PC-3 (cell line): Measurements from ENCODE around the gene BCL6B. TPM values are rescaled to one million over a fixed set of nuclear protein-coding genes. Genes with fewer than 3 reads are reported as not detected.

Experiments used
- ATAC-seq: fragments of 200-7000 bp; cut with Tn5 transposase; 2 replicates; pipeline ENCODE4 v1.9.1; 2020; ENCODE audit warnings: mild to moderate bottlenecking, moderate library complexity
- BruUV-seq: library from RNA; stranded (reverse); fragments of 400-500 nt; replicated peaks from 2 replicates; lab custom pipeline; 2021; lab: Mats Ljungman, UMichigan
- CTCF ChIA-PET: fragments of 300-600 bp; sonication (Branson Sonifier 250); formaldehyde crosslinking; loops from one replicate; lab custom pipeline; 2022; ENCODE audit warnings: antibody characterized with exemption; lab: Charles Lee
- POLR2A ChIA-PET: fragments of 300-600 bp; sonication (Branson Sonifier 250); formaldehyde crosslinking; loops from one replicate; lab custom pipeline; 2022; ENCODE audit warnings: antibody characterized with exemption; ENCODE audit not compliant: unreplicated experiment; lab: Charles Lee
- DNase-seq: peaks from one replicate; pipeline ENCODE4 v3.0.0-alpha.2; 2015
- H2AFZ ChIP-seq: fragments of 300-600 bp; sonication (generic); 2 replicates; pipeline ENCODE4 v1.6.0; 2016; ENCODE audit warnings: antibody characterized with exemption, low read length
- H3F3A ChIP-seq: fragments of 300-600 bp; sonication (generic); one replicate; pipeline ENCODE4 v1.6.0; 2017; ENCODE audit warnings: antibody characterized with exemption, low read length, control low read depth, mild to moderate bottlenecking; ENCODE audit not compliant: unreplicated experiment
- H3K27ac ChIP-seq: fragments of 300-600 bp; sonication (generic); 2 replicates; pipeline ENCODE4 v1.5.1; 2016; ENCODE audit warnings: mild to moderate bottlenecking, low read length
- H3K27me3 ChIP-seq: fragments of 300-600 bp; sonication (generic); 2 replicates; pipeline ENCODE4 v1.6.1; 2016; ENCODE audit warnings: low read length, mixed read lengths
- H3K36me3 ChIP-seq: fragments of 300-600 bp; sonication (generic); 2 replicates; pipeline ENCODE4 v1.6.1; 2016; ENCODE audit warnings: low read depth, mixed run types, low read length, mixed read lengths
- H3K4me1 ChIP-seq: fragments of 300-600 bp; sonication (generic); 2 replicates; pipeline ENCODE4 v1.5.1; 2016; ENCODE audit warnings: low read length; ENCODE audit not compliant: insufficient read depth
- H3K4me2 ChIP-seq: fragments of 300-600 bp; sonication (generic); 2 replicates; pipeline ENCODE4 v1.6.0; 2016; ENCODE audit warnings: low read length
- H3K4me3 ChIP-seq: fragments of 300-600 bp; sonication (generic); 2 replicates; pipeline ENCODE4 v1.5.1; 2016; ENCODE audit warnings: mild to moderate bottlenecking, low read length, mixed read lengths
- H3K79me2 ChIP-seq: fragments of 300-600 bp; sonication (generic); 2 replicates; pipeline ENCODE4 v1.6.1; 2017; ENCODE audit warnings: low read length, mixed read lengths
- H3K9ac ChIP-seq: fragments of 300-600 bp; sonication (generic); 2 replicates; pipeline ENCODE4 v1.6.0; 2016; ENCODE audit warnings: mild to moderate bottlenecking, low read length
- H3K9me2 ChIP-seq: fragments of 300-600 bp; sonication (generic); replicated peaks from 2 replicates; pipeline ENCODE4 v1.6.1; 2016; ENCODE audit warnings: mixed run types, low read length, mixed read lengths
- H3K9me3 ChIP-seq: fragments of 300-600 bp; sonication (generic); 2 replicates; pipeline ENCODE4 v1.6.1; 2016; ENCODE audit warnings: low read length, mixed read lengths
- H4K20me1 ChIP-seq: fragments of 300-600 bp; sonication (generic); 2 replicates; pipeline ENCODE4 v1.6.1; 2016; ENCODE audit warnings: low read length, mixed read lengths
- EZH2 ChIP-seq: fragments of 300-600 bp; sonication (generic); IDR thresholded peaks from one replicate; pipeline ENCODE4 v1.6.1; 2017; ENCODE audit warnings: antibody characterized with exemption, mild to moderate bottlenecking, low read length; ENCODE audit not compliant: unreplicated experiment
- EZH2phosphoT487 ChIP-seq: fragments of 300-600 bp; sonication (generic); IDR thresholded peaks from 2 replicates; pipeline ENCODE4 v1.6.1; 2018; ENCODE audit warnings: mild to moderate bottlenecking, antibody characterized with exemption, low read length, borderline replicate concordance
- intact Hi-C: fragments of 100-400 bp; cut with micrococcal nuclease; formaldehyde crosslinking; loops from 2 replicates; pipeline ENCODE4 v1.9.0; 2023
- total RNA-seq: library from RNA; depleted of rRNA; stranded (reverse); fragments of >200 nt; gene quantifications from 2 replicates; pipeline ENCODE4 v1.2.3, GENCODE V29; 2014
- TF ChIP-seq, protein P1 (sequence below): fragments of 300-600 bp; sonication (generic); conservative IDR thresholded peaks from 2 replicates; pipeline ENCODE4 v1.5.1; 2017; ENCODE audit warnings: antibody characterized with exemption, low read depth, mild to moderate bottlenecking, low read length

BCL6B gene
- total RNA-seq, 1 experiment from 2014 or later, result not detected

DNA sequence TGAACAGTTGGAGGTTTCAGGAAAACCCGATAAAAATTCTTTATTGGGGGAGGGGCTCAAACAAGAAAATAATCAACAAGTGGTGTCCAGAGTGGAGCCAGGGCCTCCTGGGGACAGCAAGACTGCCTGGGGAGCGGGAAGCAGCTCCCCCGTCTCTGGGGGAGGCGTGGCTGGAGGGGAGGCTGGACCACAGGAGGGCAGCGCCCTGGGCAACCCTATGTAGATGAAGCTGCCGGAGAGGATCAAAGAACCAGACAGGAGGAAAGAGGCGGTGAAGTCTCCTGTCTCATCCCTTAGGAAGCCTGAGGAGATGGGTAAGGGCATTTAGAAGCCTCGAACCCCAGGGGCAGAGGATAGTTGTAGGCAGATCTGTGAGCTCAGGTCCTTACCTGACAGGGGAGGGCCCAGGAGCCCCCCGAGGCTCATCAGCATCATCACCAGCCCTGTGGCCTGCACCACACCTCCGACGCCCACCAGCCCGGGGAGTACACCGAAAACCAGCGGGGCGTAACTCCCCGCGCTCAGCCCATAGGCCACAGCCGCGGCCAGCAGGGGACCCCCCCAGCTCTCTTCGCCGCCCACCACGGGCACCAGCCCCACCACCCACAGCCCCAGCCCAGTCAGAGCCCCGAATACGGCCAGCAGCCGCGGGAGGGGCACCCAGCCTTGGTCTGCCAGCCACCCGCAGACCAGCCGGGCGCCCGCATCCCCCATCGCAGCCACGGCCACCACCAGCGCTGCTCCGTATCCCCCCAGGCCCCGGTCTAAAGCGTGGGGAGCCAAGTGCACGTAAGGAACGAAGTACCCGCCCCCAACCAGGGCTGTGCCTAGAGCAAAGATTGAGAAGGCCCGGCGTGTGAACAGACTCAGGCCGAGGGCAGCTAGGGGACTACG, 19.0 kb downstream of the BCL6B start:
- no peak overlapping the region for H3K4me2 ChIP-seq
- H3K9me3 ChIP-seq, result no peaks in the 10 kb centered on the region
- ATAC-seq (no peak), DNase-seq (no peak)
- H3K4me1 ChIP-seq, result peaks cover 13% of the 10 kb centered on the region; the same call in 1 of the 2 replicates
- no peaks in the 10 kb centered on the region for H3K27me3 ChIP-seq
- H3K79me2 ChIP-seq, result 0 out of 2 replicates have a peak, but pooled peaks cover under 1% of the 10 kb centered on the region
- H3F3A ChIP-seq, result no peaks in the 10 kb centered on the region
- H3K27ac ChIP-seq, result no peak overlapping the region
- no peaks in the 10 kb centered on the region for H3K36me3 ChIP-seq
- ChIA-PET CTCF (no interaction called here), POLR2A (no interaction called here)
- no TSS peak for BruUV-seq
- intact Hi-C loops, result no loop called here
- no peaks in the 10 kb centered on the region for H4K20me1 ChIP-seq
- H3K4me3 ChIP-seq, result no peak overlapping the region
- no peak overlapping the region for H2AFZ ChIP-seq
- no peaks in the 10 kb centered on the region for H3K9me2 ChIP-seq
- H3K9ac ChIP-seq, result no peak overlapping the region
- TF ChIP-seq EZH2phosphoT487 (no peak), EZH2 (no peak)
- TF ChIP-seq, protein P1, sequence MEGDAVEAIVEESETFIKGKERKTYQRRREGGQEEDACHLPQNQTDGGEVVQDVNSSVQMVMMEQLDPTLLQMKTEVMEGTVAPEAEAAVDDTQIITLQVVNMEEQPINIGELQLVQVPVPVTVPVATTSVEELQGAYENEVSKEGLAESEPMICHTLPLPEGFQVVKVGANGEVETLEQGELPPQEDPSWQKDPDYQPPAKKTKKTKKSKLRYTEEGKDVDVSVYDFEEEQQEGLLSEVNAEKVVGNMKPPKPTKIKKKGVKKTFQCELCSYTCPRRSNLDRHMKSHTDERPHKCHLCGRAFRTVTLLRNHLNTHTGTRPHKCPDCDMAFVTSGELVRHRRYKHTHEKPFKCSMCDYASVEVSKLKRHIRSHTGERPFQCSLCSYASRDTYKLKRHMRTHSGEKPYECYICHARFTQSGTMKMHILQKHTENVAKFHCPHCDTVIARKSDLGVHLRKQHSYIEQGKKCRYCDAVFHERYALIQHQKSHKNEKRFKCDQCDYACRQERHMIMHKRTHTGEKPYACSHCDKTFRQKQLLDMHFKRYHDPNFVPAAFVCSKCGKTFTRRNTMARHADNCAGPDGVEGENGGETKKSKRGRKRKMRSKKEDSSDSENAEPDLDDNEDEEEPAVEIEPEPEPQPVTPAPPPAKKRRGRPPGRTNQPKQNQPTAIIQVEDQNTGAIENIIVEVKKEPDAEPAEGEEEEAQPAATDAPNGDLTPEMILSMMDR, result no peak

- POLR2A ChIA-PET, result no interaction called here
These were observed 19.8 kb downstream of the BCL6B start for GRCh38 chr17:7042501-7043181.

More at GRCh38 chr17:7042501-7043181, 19.8 kb downstream of the BCL6B start:
- no peaks in the 10 kb centered on the region for H4K20me1 ChIP-seq
- no peak overlapping the region for H3K4me3 ChIP-seq
- no peaks in the 10 kb centered on the region for H3K79me2 ChIP-seq
- DNase-seq (no peak), ATAC-seq (no peak)
- TF ChIP-seq, protein P1, result no peak
- no peak for TF ChIP-seq EZH2phosphoT487
- TF ChIP-seq EZH2, result no peak
- H3K36me3 ChIP-seq, result no peaks in the 10 kb centered on the region
- no peak overlapping the region for H3K9ac ChIP-seq
- BruUV-seq, result no TSS peak
- intact Hi-C loops, result no loop called here
- peak overlapping the region; percentile 89; the same call in 1 of the 2 replicates for H2AFZ ChIP-seq
- H3K4me2 ChIP-seq, result peak overlapping the region; percentile 83; the same call in 1 of the 2 replicates
- H3K9me2 ChIP-seq, result no peaks in the 10 kb centered on the region
- H3K9me3 ChIP-seq, result no peaks in the 10 kb centered on the region
- H3K4me1 ChIP-seq, result peaks cover 18% of the 10 kb centered on the region; the same call in 1 of the 2 replicates
- CTCF ChIA-PET, result no interaction called here
- no peaks in the 10 kb centered on the region for H3K27me3 ChIP-seq
- H3F3A ChIP-seq, result no peaks in the 10 kb centered on the region
- no peak overlapping the region for H3K27ac ChIP-seq
